Raji (cell line): ENCODE measurements around the gene ACBD3.

Experiments used
- POLR2A ChIP-seq: IDR thresholded peaks from 2 replicates; pipeline ENCODE4 v1.6.1; 2011; ENCODE audit warnings: low read depth, low read length, control low read depth; ENCODE audit not compliant: insufficient read depth

The ACBD3 gene

DNA sequence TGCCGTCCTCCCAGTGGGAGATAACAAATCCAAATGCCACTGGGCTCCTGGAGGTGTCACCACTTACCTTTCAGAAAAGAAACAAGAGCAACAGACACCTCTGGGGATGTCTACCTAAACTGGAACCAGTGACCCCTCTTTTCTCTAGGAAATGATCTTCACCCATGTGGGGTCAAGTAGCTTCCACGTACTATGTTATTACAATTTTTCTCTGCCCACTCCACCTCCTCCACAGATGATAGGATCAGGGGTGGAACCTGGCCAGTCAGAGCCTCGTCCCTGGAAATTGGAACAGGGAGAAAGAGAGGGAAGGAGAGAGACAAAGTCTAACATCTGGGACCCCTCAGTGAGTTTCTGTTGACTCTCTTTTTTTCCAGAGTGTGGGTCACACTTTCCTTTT, 73.9 kb downstream of the ACBD3 start:
- TF ChIP-seq POLR2A = no peak

DNA sequence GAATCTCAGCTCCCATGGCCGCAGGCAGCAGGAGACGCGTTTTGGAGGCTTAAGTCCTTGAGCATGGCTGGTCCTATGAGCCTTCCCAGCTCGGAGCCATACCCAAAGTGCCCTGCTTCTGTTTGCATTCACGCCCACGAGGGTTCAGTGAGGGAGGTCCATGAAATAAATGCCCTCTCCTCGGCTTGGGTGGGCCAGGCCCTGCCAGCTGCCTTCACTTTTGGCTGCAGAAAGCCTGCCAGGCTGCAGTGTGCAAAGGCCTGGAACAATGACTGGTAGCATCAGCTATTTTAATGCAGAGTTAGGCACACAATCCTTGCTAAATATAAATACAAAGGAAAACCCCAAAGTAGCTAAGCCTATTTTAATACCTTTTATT, 74.7 kb downstream of the ACBD3 start:
- TF ChIP-seq POLR2A = no peak

DNA sequence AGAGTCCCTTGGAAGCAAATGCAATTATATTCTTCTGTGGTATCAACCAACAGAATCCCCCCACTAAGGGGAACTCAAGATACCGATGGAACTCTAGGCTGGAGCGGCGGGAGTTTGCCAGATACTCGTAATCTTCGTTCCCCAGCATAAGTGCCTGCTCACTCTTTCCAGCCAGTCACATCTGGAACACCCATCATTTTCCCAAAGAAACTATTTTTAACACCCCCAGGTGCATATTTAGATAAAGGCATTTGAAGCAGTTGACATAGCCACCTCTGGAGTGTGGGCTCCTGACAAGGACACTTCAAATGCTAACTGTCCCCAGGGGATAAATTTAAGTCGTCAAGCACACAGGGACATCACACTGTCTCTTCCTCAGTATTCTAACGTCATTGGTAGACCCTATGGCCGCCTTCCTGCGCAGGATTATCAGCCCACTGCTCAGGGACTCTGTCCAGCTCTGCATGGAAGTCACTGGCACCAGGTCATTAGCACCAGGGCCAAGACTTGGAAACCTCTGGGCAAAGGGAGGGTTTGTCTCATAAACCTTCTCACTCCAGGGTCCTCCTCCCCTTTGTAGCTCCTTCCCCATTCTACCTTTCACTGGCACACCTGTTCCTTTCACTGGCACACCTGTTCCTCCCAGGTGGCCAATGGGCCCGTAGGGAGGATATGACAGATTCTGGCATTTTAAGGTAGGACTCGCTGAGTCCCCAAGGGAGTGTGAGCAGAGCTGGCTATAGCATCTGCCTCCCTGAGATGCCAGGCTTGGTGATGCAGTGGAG, 75.3 kb downstream of the ACBD3 start:
- TF ChIP-seq POLR2A = no peak

DNA sequence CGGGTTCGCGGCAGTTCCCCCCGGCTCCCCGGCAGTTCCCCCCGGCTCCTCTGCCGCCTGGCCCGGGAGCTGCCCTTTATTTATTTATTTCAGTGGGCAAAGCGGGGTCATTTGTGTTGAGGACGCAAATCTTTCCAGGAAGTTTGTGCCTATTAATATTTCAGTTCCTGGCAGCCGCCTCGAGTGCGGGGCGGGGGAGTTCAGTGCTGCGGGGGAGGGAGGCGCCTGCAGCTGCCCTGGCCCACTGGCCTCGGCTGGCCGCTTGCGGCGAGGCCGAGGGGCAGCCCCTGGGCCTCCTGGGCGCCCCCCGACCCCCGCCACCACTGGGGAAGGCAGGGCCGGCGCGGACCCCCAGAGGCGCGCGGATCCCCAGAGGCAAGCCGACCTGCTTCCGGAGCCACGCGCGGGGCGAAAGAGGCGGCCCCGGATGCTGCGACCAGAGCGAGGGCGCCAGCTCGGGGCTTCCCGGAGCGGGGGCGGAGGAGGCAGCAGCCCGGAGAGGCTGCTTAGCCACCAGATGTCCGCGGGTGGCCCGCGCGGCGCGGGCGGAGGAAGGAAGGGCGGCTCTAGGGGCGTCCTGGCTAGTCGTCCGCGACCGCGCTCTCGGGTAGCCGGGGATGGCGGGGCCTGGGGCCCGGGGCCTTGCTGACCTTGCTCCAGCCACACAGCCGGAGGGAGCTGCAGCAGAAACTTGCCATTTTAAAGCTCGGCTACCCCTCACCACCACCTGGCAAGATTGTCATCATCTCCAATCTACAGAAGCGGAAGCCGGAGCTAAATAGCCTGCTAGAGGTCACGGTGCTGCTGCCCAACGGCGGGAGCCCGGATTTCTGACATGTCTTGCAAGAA, 76.1 kb downstream of the ACBD3 start:
- TF ChIP-seq POLR2A = peak; percentile 42; the same call in 1 of the 2 replicates

DNA sequence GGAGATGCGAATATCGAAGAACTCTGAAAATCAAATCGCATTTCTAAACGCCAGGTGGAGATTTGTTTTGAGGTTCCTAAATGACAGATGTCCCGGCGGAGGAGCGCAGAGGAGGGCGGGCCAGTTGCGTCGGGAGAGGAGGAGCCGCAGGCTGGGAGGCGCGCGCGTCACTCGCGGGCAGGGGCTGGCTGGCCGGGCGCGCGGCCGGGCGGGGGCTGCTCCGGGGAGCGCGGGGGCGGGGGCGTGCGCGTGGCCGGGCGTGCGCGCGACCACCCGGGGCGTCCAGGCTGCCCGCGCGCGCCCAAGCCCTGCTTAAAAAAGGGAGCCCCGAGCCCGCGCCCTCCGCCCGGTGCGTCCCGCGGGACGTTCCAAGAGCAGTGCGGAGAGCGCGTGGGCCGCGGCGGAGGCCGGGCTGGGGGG, 76.7 kb downstream of the ACBD3 start:
- TF ChIP-seq POLR2A = no peak; the same call in 1 of the 2 replicates

DNA sequence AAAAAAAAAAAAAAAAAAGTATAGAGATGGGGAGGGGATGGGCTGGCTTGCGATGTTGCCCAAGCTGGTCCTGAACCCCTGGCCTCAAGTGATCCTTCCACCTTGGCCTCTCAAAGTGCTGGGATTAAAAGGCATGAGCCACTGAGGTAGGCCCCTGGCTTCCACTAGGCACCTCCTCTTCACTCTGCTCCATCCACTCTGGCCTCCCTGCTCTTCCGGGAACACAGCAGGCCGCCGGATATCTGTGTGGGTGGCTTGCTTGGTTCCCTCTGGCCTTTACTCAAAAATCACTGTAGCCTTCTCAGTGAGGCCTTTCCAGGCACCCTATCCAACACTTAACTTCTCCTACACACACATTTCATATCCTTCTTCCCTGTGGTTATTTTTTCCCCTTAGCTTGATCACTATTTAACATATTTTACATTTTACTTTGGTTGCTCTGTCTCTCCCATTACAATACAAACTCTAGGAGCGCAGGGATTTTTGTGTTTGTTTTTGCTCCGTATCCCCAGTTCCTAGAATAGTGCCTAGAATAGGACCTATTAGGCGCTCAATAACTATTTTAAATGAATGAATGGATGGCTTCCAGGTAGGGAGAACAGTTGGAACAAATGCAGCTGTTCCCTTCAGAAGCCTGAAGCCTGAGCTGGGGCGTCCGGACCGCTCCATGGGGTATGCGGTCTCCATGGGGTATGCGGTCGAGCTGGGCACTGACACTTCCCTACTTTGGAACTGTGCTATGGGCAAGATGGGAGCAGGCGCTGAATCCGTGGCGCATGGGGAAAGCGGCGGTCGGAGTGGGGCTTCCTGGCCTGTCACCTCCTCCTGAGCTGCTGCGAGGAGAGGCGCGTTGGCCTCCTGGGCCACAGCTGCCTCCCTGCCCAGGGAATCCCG, 77.4 kb downstream of the ACBD3 start:
- TF ChIP-seq POLR2A = no peak

DNA sequence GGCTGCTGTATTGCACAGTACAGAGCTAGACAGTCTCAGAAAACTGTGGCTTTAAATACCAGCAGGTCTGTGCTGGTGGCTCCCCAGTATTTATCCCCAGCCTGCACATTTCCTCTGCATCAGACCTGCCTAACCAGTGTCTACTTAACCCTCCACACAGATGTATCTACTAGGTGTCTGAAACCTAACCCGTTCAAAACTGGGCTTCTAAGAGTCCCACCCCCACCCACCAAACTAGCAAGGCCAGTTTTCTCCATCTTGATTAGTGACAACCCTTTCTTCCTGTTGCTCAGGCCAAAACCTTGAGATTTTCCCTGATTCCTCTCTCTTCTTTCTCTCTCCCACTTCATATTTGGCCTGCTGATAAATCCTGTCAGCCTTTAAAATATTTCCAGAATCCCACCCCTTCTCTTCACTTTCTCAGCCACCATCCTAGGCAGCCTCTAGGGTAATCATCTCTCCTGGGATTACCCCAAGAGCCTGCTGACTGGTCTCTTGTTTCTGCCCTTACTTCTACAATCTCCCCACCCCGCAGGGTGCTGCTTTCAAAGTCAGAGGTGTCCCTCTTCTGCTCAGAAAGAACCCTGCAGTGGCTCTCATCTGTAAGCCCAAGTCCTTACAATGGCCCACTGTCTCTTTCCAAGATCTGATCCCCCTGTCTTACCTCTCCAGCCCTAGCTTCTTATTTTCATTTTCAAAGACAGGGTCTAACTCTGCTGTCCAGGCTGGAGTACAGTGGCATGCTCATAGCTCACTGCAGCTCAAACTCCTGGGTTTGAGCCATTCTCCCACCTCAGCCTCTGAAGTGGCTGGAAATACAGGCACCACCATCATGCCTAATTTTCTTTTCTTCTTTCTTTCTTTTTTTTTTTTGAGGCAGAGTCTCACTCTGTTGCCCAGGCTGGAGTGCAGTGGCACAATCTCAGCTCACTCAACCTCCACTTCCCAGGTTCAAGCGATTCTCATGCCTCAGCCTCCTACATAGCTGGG, 78.8 kb downstream of the ACBD3 start:
- TF ChIP-seq POLR2A = no peak

DNA sequence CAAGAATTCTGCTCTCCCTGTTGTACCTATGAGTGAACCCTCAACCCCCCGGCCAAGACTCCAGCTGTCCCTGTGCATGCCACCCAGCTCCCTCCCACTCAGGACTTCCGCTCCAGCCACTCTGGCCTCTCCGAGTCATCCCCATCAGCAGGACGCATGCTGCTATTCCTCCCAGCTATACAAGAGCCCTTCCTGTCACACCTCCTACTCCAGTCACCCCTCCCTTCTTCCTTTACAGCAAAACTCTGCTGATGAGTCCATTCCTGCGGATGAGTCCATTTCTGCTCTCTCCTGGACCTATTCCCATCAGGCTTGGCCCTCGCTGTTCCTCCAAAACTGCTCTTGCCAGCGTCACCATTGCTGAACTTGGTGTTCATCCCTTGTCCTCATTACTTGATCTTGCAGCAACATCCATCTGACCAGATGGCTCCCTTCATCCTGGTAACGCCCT, 81.8 kb downstream of the ACBD3 start:
- TF ChIP-seq POLR2A = no peak

DNA sequence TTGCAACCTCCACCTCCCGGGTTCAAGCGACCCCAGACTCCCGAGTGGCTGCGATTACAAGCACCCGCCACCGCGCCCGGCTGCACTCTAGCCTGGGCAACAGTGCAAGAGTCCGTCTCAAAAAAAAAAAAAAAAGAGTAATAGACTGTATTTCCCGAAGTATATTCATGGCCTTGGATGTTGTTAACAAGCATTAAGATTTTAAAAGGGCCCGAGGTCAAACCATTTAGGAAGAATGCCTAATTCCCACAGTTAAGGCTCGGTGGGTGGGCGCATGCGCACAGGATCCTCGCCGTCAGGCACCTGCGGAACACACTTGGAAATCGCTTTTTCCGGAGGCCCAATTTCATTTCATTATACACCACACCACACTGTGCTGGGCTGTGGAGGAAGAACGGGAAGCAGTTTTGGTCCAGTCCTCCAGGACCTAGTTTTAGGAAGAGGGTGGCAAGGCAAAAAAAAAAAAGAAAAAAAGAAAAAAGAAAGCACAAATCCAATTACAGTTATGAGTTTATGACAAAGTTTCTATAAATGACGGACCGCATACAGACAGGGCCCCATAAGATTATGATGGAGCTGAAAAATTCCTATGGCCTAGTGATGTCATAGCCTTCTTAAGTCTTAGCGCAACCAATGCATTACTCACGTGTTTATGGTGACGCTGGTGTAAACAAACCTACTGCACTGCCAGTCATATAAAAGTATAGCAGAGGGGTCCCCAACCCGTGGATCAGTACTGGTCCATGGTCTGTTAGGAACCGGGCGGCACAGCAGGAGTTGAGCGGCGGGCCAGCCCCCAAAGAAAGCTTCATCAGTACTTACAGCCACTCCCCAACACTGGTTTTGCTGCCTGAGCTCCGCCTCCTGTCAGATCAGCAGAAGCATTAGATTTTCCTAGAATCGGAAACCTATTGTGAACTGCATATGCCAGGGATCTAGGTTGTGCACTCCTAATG, 85.8 kb downstream of the ACBD3 start:
- TF ChIP-seq POLR2A = no peak

DNA sequence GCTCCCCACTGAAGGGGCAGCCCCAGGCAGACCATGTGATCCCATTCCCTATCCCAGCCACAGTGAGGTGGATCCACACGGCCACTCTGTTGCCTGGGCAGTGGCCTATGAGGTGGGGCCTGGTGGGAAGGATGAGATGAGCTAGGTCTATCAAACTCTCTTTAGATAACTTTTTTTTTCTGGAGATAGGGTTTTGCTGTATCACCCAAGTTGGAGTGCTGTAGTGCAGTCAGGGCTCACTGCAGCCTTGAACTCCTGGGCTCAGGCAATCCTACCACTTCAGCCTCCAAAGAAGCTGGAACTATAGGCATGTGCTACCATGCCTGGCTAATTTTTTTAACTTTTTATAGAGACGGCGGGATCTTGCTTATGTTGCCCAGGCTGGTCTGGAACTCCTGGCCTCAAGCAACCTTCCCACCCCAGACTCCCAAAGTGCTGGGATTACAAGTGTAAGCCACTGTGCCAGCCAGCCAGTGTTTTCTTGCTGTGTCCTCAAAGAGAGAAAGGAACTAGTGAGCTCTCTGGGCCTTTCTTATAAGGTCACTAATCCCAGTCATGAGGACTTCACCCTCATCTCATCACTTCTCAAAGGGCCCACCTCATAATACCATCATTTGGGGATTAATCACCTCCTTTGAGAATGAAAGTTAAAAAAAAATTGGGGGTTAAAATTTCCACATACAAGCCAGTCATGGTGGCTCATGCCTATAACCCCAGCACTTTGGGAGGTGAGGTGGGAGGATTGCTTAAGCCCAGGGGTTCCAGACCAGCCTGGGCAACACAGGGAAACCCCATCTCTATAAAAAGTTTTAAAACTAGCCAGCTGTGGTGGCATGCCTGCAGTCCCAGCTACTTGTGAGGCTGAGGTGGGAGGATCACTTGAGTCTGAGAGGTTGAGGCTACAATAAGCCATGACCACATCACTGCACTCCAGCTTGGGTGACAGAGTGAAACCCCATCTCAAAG, 87.4 kb downstream of the ACBD3 start:
- TF ChIP-seq POLR2A = no peak

DNA sequence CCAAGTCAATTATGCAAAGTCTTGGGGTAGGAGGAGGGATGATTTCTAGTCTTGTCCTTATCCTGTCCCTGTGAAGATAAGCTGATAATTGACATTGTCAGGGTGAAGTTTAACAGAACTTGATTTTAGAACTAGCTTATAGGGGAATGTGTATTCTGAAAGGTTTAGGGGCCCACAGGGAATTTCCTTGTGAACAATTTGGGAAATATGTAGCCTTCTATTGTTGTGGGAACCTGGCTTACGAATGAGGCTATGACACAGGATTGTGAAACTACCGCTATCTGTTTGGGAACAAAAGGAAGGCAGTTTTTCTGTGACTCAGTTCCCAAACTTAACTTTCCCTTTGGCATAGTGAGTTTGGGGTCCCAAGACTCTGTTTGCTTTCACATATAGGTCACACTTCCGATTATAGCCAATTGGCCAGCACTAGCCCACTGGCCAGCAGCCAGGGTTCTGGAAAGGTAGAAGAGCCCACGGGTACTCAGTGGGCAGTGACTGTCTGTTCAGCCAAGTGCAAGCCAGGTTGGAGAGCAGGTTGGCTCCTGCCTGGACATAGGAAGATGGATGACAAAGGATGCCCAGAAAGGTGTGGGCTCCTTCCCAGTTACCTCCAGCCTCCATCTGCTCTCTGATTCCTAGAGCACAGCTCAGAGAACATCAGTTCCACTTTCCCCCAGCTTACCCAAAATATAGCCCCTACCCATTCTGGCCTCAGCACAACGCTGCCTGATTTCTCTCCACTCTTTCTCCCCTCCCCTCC, 88.5 kb downstream of the ACBD3 start:
- no peak for TF ChIP-seq POLR2A
